Neural cell (in vitro differentiated cells): ENCODE measurements around the gene CRY2. TPM values are rescaled to one million over a fixed set of nuclear protein-coding genes. Genes with fewer than 3 reads are reported as not detected.

Experiments used
- H2AFZ ChIP-seq: fragments of 200-600, 300-800 bp; sonication (generic), shearing (Covaris generic); 2 replicates; pipeline ENCODE4 v1.6.0; 2014; ENCODE audit warnings: low read depth, mild to moderate bottlenecking, antibody characterized with exemption, low read length, moderate library complexity
- H3F3A ChIP-seq: fragments of 200-600 bp; shearing (Covaris generic); 2 replicates; pipeline ENCODE4 v1.6.1; 2016; ENCODE audit warnings: mild to moderate bottlenecking, moderate library complexity, mixed read lengths, antibody characterized with exemption, low read length; ENCODE audit not compliant: insufficient read depth, poor library complexity, severe bottlenecking
- H3K27ac ChIP-seq: fragments of 200-600, 300-800 bp; sonication (generic), shearing (Covaris generic); 2 replicates; pipeline ENCODE4 v1.5.1; 2014; ENCODE audit warnings: mild to moderate bottlenecking, low read length, moderate library complexity
- H3K27me3 ChIP-seq: fragments of 300-800, 200-600 bp; sonication (generic), shearing (Covaris generic); 2 replicates; pipeline ENCODE4 v1.6.0; 2014; ENCODE audit warnings: mild to moderate bottlenecking, low read depth, low read length, moderate library complexity; ENCODE audit not compliant: insufficient read depth
- H3K36me3 ChIP-seq: fragments of 300-800, 200-600 bp; sonication (generic), shearing (Covaris generic); 2 replicates; pipeline ENCODE4 v1.5.1; 2014; ENCODE audit warnings: mild to moderate bottlenecking, antibody characterized with exemption, low read length, moderate library complexity; ENCODE audit not compliant: insufficient read depth
- H3K4me2 ChIP-seq: fragments of 300-800, 200-600 bp; sonication (generic), shearing (Covaris generic); 2 replicates; pipeline ENCODE4 v1.6.0; 2014; ENCODE audit warnings: mild to moderate bottlenecking, low read length
- H3K4me3 ChIP-seq: fragments of 300-800, 200-600 bp; sonication (generic), shearing (Covaris generic); 2 replicates; pipeline ENCODE4 v1.5.1; 2014; ENCODE audit warnings: mild to moderate bottlenecking, low read length, moderate library complexity
- H3K79me2 ChIP-seq: fragments of 200-600 bp; shearing (Covaris generic); replicated peaks from 2 replicates; pipeline ENCODE4 v1.6.0; 2014; ENCODE audit warnings: mild to moderate bottlenecking, low read length, moderate library complexity; ENCODE audit not compliant: insufficient read depth
- H3K9ac ChIP-seq: fragments of 300-800, 200-600 bp; sonication (generic), shearing (Covaris generic); 2 replicates; pipeline ENCODE4 v1.6.1; 2016; ENCODE audit warnings: mild to moderate bottlenecking, low read length, mixed read lengths
- H3K9me2 ChIP-seq: fragments of 200-600 bp; shearing (Covaris generic); 2 replicates; pipeline ENCODE4 v1.6.1; 2016; ENCODE audit warnings: mild to moderate bottlenecking, low read length, mixed read lengths; ENCODE audit not compliant: insufficient read depth
- H3K9me3 ChIP-seq: fragments of 200-600, 300-800 bp; sonication (generic), shearing (Covaris generic); 2 replicates; pipeline ENCODE4 v1.6.1; 2016; ENCODE audit warnings: mild to moderate bottlenecking, mixed run types, low read length, moderate library complexity, mixed read lengths
- H4K20me1 ChIP-seq: fragments of 200-600 bp; shearing (Covaris generic); 2 replicates; pipeline ENCODE4 v1.6.1; 2016; ENCODE audit warnings: mild to moderate bottlenecking, mixed run types; ENCODE audit not compliant: insufficient read depth
- CTCF ChIP-seq: fragments of 450-650 bp; IDR thresholded peaks from 2 replicates; pipeline ENCODE4 v1.5.1; 2014; ENCODE audit warnings: antibody characterized with exemption, mild to moderate bottlenecking, moderate library complexity; ENCODE audit not compliant: poor library complexity, severe bottlenecking
- EP300 ChIP-seq: fragments of 450-650 bp; conservative IDR thresholded peaks from 2 replicates; pipeline ENCODE4 v1.6.1; 2014; ENCODE audit warnings: antibody characterized with exemption, mild to moderate bottlenecking, moderate library complexity; ENCODE audit not compliant: poor library complexity, severe bottlenecking
- EZH2 ChIP-seq: fragments of 200-600, 300-800 bp; shearing (Covaris generic), sonication (generic); IDR thresholded peaks from 2 replicates; pipeline ENCODE4 v1.6.1; 2014; ENCODE audit warnings: antibody characterized with exemption, low read length, borderline replicate concordance, mild to moderate bottlenecking; ENCODE audit not compliant: insufficient read depth, poor library complexity, severe bottlenecking
- MXI1 ChIP-seq: fragments of 450-650 bp; conservative IDR thresholded peaks from 2 replicates; pipeline ENCODE4 v1.6.1; 2014; ENCODE audit warnings: antibody characterized with exemption, mild to moderate bottlenecking; ENCODE audit not compliant: poor library complexity, severe bottlenecking
- POLR2AphosphoS5 ChIP-seq: IDR thresholded peaks from 2 replicates; pipeline ENCODE4 v1.6.1; 2012
- RAD21 ChIP-seq: fragments of 450-650 bp; conservative IDR thresholded peaks from 2 replicates; pipeline ENCODE4 v1.6.1; 2014; ENCODE audit warnings: antibody characterized with exemption, mild to moderate bottlenecking, moderate library complexity
- REST ChIP-seq: IDR thresholded peaks from 2 replicates; pipeline ENCODE4 v1.6.1; 2012; ENCODE audit warnings: borderline replicate concordance
- SMC3 ChIP-seq: fragments of 450-650 bp; conservative IDR thresholded peaks from 2 replicates; pipeline ENCODE4 v1.6.1; 2014; ENCODE audit warnings: antibody characterized with exemption, mild to moderate bottlenecking, moderate library complexity; ENCODE audit not compliant: poor library complexity
- TAF1 ChIP-seq: IDR thresholded peaks from 2 replicates; pipeline ENCODE4 v1.6.1; 2012; ENCODE audit warnings: low read depth
- polyA plus RNA-seq: library from polyadenylated mRNA; depleted of rRNA; stranded (reverse); fragments of >200 nt; gene quantifications from 2 replicates; pipeline ENCODE4 v1.2.3, GENCODE V29; 2014

Gene CRY2
- polyA plus RNA-seq, 1 donor from 2014 or later: 27.8 TPM

GRCh38 chr11:45851228-45851627 is 4.0 kb downstream of the CRY2 start:
- Histone ChIP-seq H3K9ac (no peak overlapping the region), H3K4me3 (no peak overlapping the region), H4K20me1 (no peaks in the 10 kb centered on the region)

GRCh38 chr11:45852018-45852711 is 4.9 kb downstream of the CRY2 start:
- Histone ChIP-seq H3K4me3 (no peak overlapping the region), H3K4me2 (no peak overlapping the region), H3K27me3 (no peaks in the 10 kb centered on the region), H3K9ac (no peak overlapping the region), H3K36me3 (no peaks in the 10 kb centered on the region), H3F3A (no peaks in the 10 kb centered on the region), H2AFZ (no peak overlapping the region), H3K27ac (no peak overlapping the region), H3K79me2 (peaks cover 47% of the 10 kb centered on the region), H4K20me1 (no peaks in the 10 kb centered on the region), H3K9me2 (no peaks in the 10 kb centered on the region), H3K9me3 (no peaks in the 10 kb centered on the region)
- no peak for TF ChIP-seq EP300
- TF ChIP-seq TAF1: no peak

More at GRCh38 chr11:45851228-45851627, 4.0 kb downstream of the CRY2 start:
- no peak overlapping the region for H2AFZ ChIP-seq
- H3K36me3 ChIP-seq: no peaks in the 10 kb centered on the region
- H3K4me2 ChIP-seq: no peak overlapping the region
- H3K27ac ChIP-seq: no peak overlapping the region
- H3K27me3 ChIP-seq: peaks cover 2% of the 10 kb centered on the region
- no peak for TF ChIP-seq CTCF
- no peak for TF ChIP-seq RAD21
- TF ChIP-seq POLR2AphosphoS5: no peak
- TF ChIP-seq TAF1: no peak
- TF ChIP-seq EP300: no peak
- TF ChIP-seq EZH2: no peak
- TF ChIP-seq REST: no peak
- TF ChIP-seq SMC3: no peak
- TF ChIP-seq MXI1: no peak
- H3K9me2 ChIP-seq: no peaks in the 10 kb centered on the region
- peaks cover 47% of the 10 kb centered on the region for H3K79me2 ChIP-seq
- H3F3A ChIP-seq: no peaks in the 10 kb centered on the region
- no peaks in the 10 kb centered on the region for H3K9me3 ChIP-seq
